MM.1S (cell line): ENCODE results near the gene NOC4L.

Experiments
- DNase-seq: peaks from one replicate; pipeline ENCODE4 v3.0.0-alpha.2; 2015
- H2AFZ ChIP-seq: fragments of 300-600 bp; sonication (generic); 2 replicates; pipeline ENCODE4 v1.6.0; 2016; ENCODE audit warnings: antibody characterized with exemption, low read length
- H3F3A ChIP-seq: fragments of 300-600 bp; sonication (generic); 2 replicates; pipeline ENCODE4 v1.6.1; 2016; ENCODE audit warnings: mild to moderate bottlenecking, antibody characterized with exemption, low read length, moderate library complexity, mixed read lengths; ENCODE audit not compliant: insufficient read depth
- H3K27ac ChIP-seq: fragments of 300-600 bp; sonication (generic); 2 replicates; pipeline ENCODE4 v1.5.1; 2016; ENCODE audit warnings: mild to moderate bottlenecking, low read length
- H3K27me3 ChIP-seq: fragments of 300-600 bp; sonication (generic); replicated peaks from 2 replicates; pipeline ENCODE4 v1.6.0; 2016; ENCODE audit warnings: low read length; ENCODE audit not compliant: insufficient read depth
- H3K36me3 ChIP-seq: fragments of 300-600 bp; sonication (generic); replicated peaks from 2 replicates; pipeline ENCODE4 v1.6.1; 2016; ENCODE audit warnings: mild to moderate bottlenecking, low read length, mixed read lengths; ENCODE audit not compliant: insufficient read depth
- H3K4me1 ChIP-seq: fragments of 300-600 bp; sonication (generic); 2 replicates; pipeline ENCODE4 v1.6.1; 2016; ENCODE audit warnings: low read length, mixed read lengths
- H3K4me2 ChIP-seq: fragments of 300-600 bp; sonication (generic); 2 replicates; pipeline ENCODE4 v1.6.0; 2016; ENCODE audit warnings: low read depth, low read length
- H3K4me3 ChIP-seq: fragments of 300-600 bp; sonication (generic); 2 replicates; pipeline ENCODE4 v1.5.1; 2016; ENCODE audit warnings: low read length, mixed read lengths
- H3K79me2 ChIP-seq: fragments of 300-600 bp; sonication (generic); 2 replicates; pipeline ENCODE4 v1.6.1; 2016; ENCODE audit warnings: mixed run types, low read length, mixed read lengths
- H3K9ac ChIP-seq: fragments of 300-600 bp; sonication (generic); 2 replicates; pipeline ENCODE4 v1.6.1; 2016; ENCODE audit warnings: low read length, mixed read lengths
- H3K9me2 ChIP-seq: fragments of 300-600 bp; sonication (generic); replicated peaks from 2 replicates; pipeline ENCODE4 v1.6.1; 2016; ENCODE audit warnings: mild to moderate bottlenecking, low read length, mixed read lengths; ENCODE audit not compliant: insufficient read depth
- H3K9me3 ChIP-seq: fragments of 300-600 bp; sonication (generic); replicated peaks from 2 replicates; pipeline ENCODE4 v1.6.1; 2016; ENCODE audit warnings: mild to moderate bottlenecking, low read length, mixed read lengths; ENCODE audit not compliant: insufficient read depth
- H4K20me1 ChIP-seq: fragments of 300-600 bp; sonication (generic); 2 replicates; pipeline ENCODE4 v1.6.1; 2016; ENCODE audit warnings: mild to moderate bottlenecking, low read length, moderate library complexity, mixed read lengths; ENCODE audit not compliant: insufficient read depth
- CTCF ChIP-seq: fragments of 300-600 bp; sonication (generic); IDR thresholded peaks from 2 replicates; pipeline ENCODE4 v1.5.1; 2016; ENCODE audit warnings: antibody characterized with exemption, low read length, mixed read lengths
- EZH2 ChIP-seq: fragments of 300-600 bp; sonication (generic); optimal IDR thresholded peaks from 2 replicates; pipeline ENCODE3; 2017; ENCODE audit warnings: low read depth, mild to moderate bottlenecking, antibody characterized with exemption, low read length, mixed read lengths
- EZH2phosphoT487 ChIP-seq: fragments of 300-600 bp; sonication (generic); IDR thresholded peaks from 2 replicates; pipeline ENCODE4 v1.6.1; 2018; ENCODE audit warnings: antibody characterized with exemption, low read length

NOC4L gene

GRCh38 chr12:132178316-132178715 is 34.1 kb downstream of the NOC4L start:
- no peak overlapping the region for H2AFZ ChIP-seq
- H4K20me1 ChIP-seq = no peaks in the 10 kb centered on the region
- H3K9ac ChIP-seq = no peak overlapping the region
- no peak for TF ChIP-seq EZH2
- no peak for TF ChIP-seq CTCF
- no peaks in the 10 kb centered on the region for H3F3A ChIP-seq
- no peaks in the 10 kb centered on the region for H3K9me3 ChIP-seq
- H3K27me3 ChIP-seq = peaks cover 6% of the 10 kb centered on the region
- H3K4me1 ChIP-seq = no peaks in the 10 kb centered on the region
- H3K9me2 ChIP-seq = no peaks in the 10 kb centered on the region
- H3K79me2 ChIP-seq = no peaks in the 10 kb centered on the region
- no peak for DNase-seq
- no peak overlapping the region for H3K4me2 ChIP-seq
- H3K36me3 ChIP-seq = no peaks in the 10 kb centered on the region
- H3K4me3 ChIP-seq = no peak overlapping the region
- H3K27ac ChIP-seq = no peak overlapping the region

GRCh38 chr12:132178801-132179401 is 34.6 kb downstream of the NOC4L start:
- TF ChIP-seq EZH2 = no peak
- no peak for TF ChIP-seq EZH2phosphoT487
- TF ChIP-seq CTCF = no peak
- Histone ChIP-seq H3K9me2 (no peaks in the 10 kb centered on the region), H4K20me1 (no peaks in the 10 kb centered on the region), H3K4me3 (no peak overlapping the region), H3K27ac (no peak overlapping the region), H3K79me2 (no peaks in the 10 kb centered on the region), H2AFZ (no peak overlapping the region), H3K36me3 (no peaks in the 10 kb centered on the region), H3K9ac (no peak overlapping the region), H3K4me2 (no peak overlapping the region), H3K9me3 (no peaks in the 10 kb centered on the region), H3K27me3 (peaks cover 5% of the 10 kb centered on the region), H3K4me1 (no peaks in the 10 kb centered on the region), H3F3A (no peaks in the 10 kb centered on the region)
- DNase-seq = no peak

- no peaks in the 10 kb centered on the region for H3K9me2 ChIP-seq
- H3K79me2 ChIP-seq = no peaks in the 10 kb centered on the region
- no peaks in the 10 kb centered on the region for H4K20me1 ChIP-seq
- no peak for DNase-seq
- H2AFZ ChIP-seq = no peak overlapping the region
- no peaks in the 10 kb centered on the region for H3F3A ChIP-seq
- TF ChIP-seq CTCF = no peak
- H3K4me3 ChIP-seq = no peak overlapping the region
- no peak overlapping the region for H3K4me2 ChIP-seq
- no peaks in the 10 kb centered on the region for H3K36me3 ChIP-seq
- H3K27ac ChIP-seq = no peak overlapping the region
- no peaks in the 10 kb centered on the region for H3K4me1 ChIP-seq
- H3K9ac ChIP-seq = no peak overlapping the region
- H3K9me3 ChIP-seq = no peaks in the 10 kb centered on the region
- peaks cover 11% of the 10 kb centered on the region; the same call in 1 of the 2 replicates for H3K27me3 ChIP-seq
Observed at GRCh38 chr12:132179431-132180362, 35.4 kb downstream of the NOC4L start.
